Measurements from ENCODE around the gene ADGRL2. TPM values are rescaled to one million over a fixed set of nuclear protein-coding genes. Genes with fewer than 3 reads are reported as not detected.

ADGRL2 gene
- total and polyA plus RNA-seq, 2 donors (not counting 3 experiments of a cell fraction or from before 2014, with no cell fraction given) = 32.7 to 46.1 TPM

DNA sequence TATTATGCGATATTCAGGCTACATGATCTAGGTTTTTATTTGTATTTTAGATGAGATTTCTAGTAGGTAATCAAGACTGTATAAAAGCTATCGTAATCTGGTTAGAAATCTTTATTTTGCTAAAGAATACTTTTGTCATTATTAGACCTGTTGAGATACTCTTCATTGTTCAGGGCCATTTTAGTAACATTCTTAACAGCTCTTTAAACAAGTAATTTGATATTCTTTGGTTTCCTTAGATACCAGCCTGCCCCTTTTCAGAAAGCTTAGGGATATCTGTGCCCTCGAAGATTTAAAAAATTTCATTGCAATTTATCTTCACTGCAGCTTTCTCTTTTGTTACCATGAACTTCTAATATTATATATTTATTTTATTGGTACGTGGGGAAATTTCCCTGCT lies 18.9 kb downstream of the ADGRL2 start:
- intact Hi-C loops (cut with micrococcal nuclease) (no loop called here), dilution Hi-C loops (cut with MboI; ENCODE audit: extremely low pct_ligation_motif_present, low sequenced_read_pairs) (no loop called here)
- Histone ChIP-seq H3K9ac (replicated peaks; ENCODE audit: extremely low read depth, insufficient read depth, low read length) (no peak overlapping the region), H3K9me1 (replicated peaks; ENCODE audit: control insufficient read depth, extremely low read depth, insufficient read depth, low read length) (peaks cover 3% of the 10 kb centered on the region), H3K36me3 (ENCODE audit: control insufficient read depth in 2 of 2, extremely low read depth in 1 of 2, insufficient read depth in 2 of 2, low read length in 2 of 2) (no peaks in the 10 kb centered on the region), H3K4me1 (ENCODE audit: control insufficient read depth, extremely low read depth, insufficient read depth, low read length) (no peaks in the 10 kb centered on the region), H2AFZ (ENCODE audit: low read depth, low read length) (no peak overlapping the region), H3K4me3 (replicated peaks in 1 of 3; ENCODE audit: insufficient read depth in 1 of 3, low read depth in 1 of 3, low read length in 3 of 3) (no peak overlapping the region), H3K27ac (ENCODE audit: insufficient read depth, low read depth, low read length) (no peak overlapping the region), H3K9me3 (replicated peaks; ENCODE audit: control insufficient read depth, insufficient read depth, low read length) (no peaks in the 10 kb centered on the region), H3K27me3 (ENCODE audit: control insufficient read depth in 2 of 2, insufficient read depth in 2 of 2, low read length in 2 of 2) (no peaks in the 10 kb centered on the region), H3K79me2 (ENCODE audit: control insufficient read depth, insufficient read depth, low read length) (peaks cover 5% of the 10 kb centered on the region), H4K20me1 (replicated peaks; ENCODE audit: control insufficient read depth, extremely low read depth, insufficient read depth, low read length) (no peaks in the 10 kb centered on the region), H3K4me2 (ENCODE audit: insufficient read depth, low read length) (no peak overlapping the region)
- DNase-seq (ENCODE audit: low read depth, low spot score) = no peak
- BruUV-seq (replicated peaks) = no TSS peak
- POLR2A ChIA-PET = no interaction called here
- TF ChIP-seq POLR2AphosphoS5 (IDR thresholded peaks at IDR 0.05; ENCODE audit: insufficient read depth, low read depth, low read length) (no peak), GATA2 (IDR thresholded peaks at IDR 0.05; ENCODE audit: insufficient read depth, insufficient read length, low read depth, low read length) (no peak), JUN (IDR thresholded peaks at IDR 0.05; ENCODE audit: borderline replicate concordance, insufficient read depth, insufficient read length, low read depth) (no peak), FOS (IDR thresholded peaks at IDR 0.05; ENCODE audit: borderline replicate concordance, insufficient read depth, low read length) (no peak)
- CTCF ChIA-PET = interaction anchor here (0.7 to 0.9 kb wide), 2 partner anchors 15 to 31 kb away, joined by 3 to 4 read pairs; no protein-coding TSS in a partner anchor
- FAIRE-seq = no peak

GRCh38 chr1:81820765-81821164 lies 20.0 kb downstream of the ADGRL2 start:
- no peaks in the 10 kb centered on the region for H3K9me3 ChIP-seq (replicated peaks; ENCODE audit: control insufficient read depth, insufficient read depth, low read length)
- FAIRE-seq = no peak
- no peak overlapping the region for H2AFZ ChIP-seq (ENCODE audit: low read depth, low read length)
- H3K27me3 ChIP-seq (ENCODE audit: control insufficient read depth in 2 of 2, insufficient read depth in 2 of 2, low read length in 2 of 2) = no peaks in the 10 kb centered on the region
- peaks cover 3% of the 10 kb centered on the region for H3K9me1 ChIP-seq (replicated peaks; ENCODE audit: control insufficient read depth, extremely low read depth, insufficient read depth, low read length)
- no peak for DNase-seq (ENCODE audit: low read depth, low spot score)
- TF ChIP-seq JUN (IDR thresholded peaks at IDR 0.05; ENCODE audit: borderline replicate concordance, insufficient read depth, insufficient read length, low read depth) = no peak
- TF ChIP-seq, protein P1, sequence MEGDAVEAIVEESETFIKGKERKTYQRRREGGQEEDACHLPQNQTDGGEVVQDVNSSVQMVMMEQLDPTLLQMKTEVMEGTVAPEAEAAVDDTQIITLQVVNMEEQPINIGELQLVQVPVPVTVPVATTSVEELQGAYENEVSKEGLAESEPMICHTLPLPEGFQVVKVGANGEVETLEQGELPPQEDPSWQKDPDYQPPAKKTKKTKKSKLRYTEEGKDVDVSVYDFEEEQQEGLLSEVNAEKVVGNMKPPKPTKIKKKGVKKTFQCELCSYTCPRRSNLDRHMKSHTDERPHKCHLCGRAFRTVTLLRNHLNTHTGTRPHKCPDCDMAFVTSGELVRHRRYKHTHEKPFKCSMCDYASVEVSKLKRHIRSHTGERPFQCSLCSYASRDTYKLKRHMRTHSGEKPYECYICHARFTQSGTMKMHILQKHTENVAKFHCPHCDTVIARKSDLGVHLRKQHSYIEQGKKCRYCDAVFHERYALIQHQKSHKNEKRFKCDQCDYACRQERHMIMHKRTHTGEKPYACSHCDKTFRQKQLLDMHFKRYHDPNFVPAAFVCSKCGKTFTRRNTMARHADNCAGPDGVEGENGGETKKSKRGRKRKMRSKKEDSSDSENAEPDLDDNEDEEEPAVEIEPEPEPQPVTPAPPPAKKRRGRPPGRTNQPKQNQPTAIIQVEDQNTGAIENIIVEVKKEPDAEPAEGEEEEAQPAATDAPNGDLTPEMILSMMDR (IDR thresholded peaks at IDR 0.05; ENCODE audit: extremely low read depth in 1 of 2, insufficient read depth in 1 of 2, low read depth in 1 of 2, low read length in 2 of 2) = no peak
- no peak for TF ChIP-seq GATA2 (IDR thresholded peaks at IDR 0.05; ENCODE audit: insufficient read depth, insufficient read length, low read depth, low read length)
- TF ChIP-seq EZH2 (IDR thresholded peaks at IDR 0.05; ENCODE audit: borderline replicate concordance, low read depth, low read length, severe bottlenecking) = no peak
- TF ChIP-seq MAX (IDR thresholded peaks at IDR 0.05; ENCODE audit: insufficient read depth, insufficient read length) = no peak
- TF ChIP-seq MYC (IDR thresholded peaks at IDR 0.05; ENCODE audit: low read depth, low read length) = no peak
- TF ChIP-seq FOS (IDR thresholded peaks at IDR 0.05; ENCODE audit: borderline replicate concordance, insufficient read depth, low read length) = no peak
- no peak for TF ChIP-seq POLR2AphosphoS5 (IDR thresholded peaks at IDR 0.05; ENCODE audit: insufficient read depth, low read depth, low read length)
- TF ChIP-seq POLR2A (IDR thresholded peaks at IDR 0.05; ENCODE audit: low read depth, low read length) = no peak
- no peak overlapping the region for H3K4me3 ChIP-seq (replicated peaks in 1 of 3; ENCODE audit: insufficient read depth in 1 of 3, low read depth in 1 of 3, low read length in 3 of 3)
- POLR2A ChIA-PET = no interaction called here
- no peaks in the 10 kb centered on the region for H3K36me3 ChIP-seq (ENCODE audit: control insufficient read depth in 2 of 2, extremely low read depth in 1 of 2, insufficient read depth in 2 of 2, low read length in 2 of 2)
- H3K27ac ChIP-seq (ENCODE audit: insufficient read depth, low read depth, low read length) = no peak overlapping the region
- H3K79me2 ChIP-seq (ENCODE audit: control insufficient read depth, insufficient read depth, low read length) = peaks cover 5% of the 10 kb centered on the region
- H3K4me1 ChIP-seq (ENCODE audit: control insufficient read depth, extremely low read depth, insufficient read depth, low read length) = no peaks in the 10 kb centered on the region
- BruUV-seq (replicated peaks) = no TSS peak
- CTCF ChIA-PET = interaction anchor here (0.9 to 1.2 kb wide), 2 partner anchors 30 to 266 kb away, joined by 3 read pairs; no protein-coding TSS in a partner anchor
- H3K4me2 ChIP-seq (ENCODE audit: insufficient read depth, low read length) = no peak overlapping the region
- H3K9ac ChIP-seq (replicated peaks; ENCODE audit: extremely low read depth, insufficient read depth, low read length) = no peak overlapping the region
- dilution Hi-C loops (cut with MboI; ENCODE audit: extremely low pct_ligation_motif_present, low sequenced_read_pairs) (no loop called here), intact Hi-C loops (cut with micrococcal nuclease) (no loop called here)
- H4K20me1 ChIP-seq (replicated peaks; ENCODE audit: control insufficient read depth, extremely low read depth, insufficient read depth, low read length) = peaks cover 1% of the 10 kb centered on the region
